ENCODE measurements around the gene RERE.

DNA sequence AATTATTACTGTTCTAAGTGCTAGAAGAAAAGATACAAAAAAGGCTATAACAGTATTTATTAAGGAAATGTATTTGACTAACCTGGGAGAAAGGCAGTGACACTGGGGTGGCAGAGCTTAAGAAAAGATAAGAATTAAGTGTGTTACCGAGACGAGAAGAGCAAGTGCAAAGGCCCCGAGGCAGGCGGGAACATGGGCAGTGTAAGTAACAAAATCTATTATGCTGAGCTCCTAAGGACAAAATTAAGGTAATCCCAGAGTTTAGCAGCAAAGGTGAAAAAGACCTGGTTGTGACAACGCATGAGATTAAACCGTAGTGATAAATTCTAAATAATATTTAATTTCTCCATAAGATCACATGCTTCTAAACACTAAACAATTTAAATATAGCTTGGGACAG is 167.6 kb downstream of the RERE start:
- TF ChIP-seq, protein P1, sequence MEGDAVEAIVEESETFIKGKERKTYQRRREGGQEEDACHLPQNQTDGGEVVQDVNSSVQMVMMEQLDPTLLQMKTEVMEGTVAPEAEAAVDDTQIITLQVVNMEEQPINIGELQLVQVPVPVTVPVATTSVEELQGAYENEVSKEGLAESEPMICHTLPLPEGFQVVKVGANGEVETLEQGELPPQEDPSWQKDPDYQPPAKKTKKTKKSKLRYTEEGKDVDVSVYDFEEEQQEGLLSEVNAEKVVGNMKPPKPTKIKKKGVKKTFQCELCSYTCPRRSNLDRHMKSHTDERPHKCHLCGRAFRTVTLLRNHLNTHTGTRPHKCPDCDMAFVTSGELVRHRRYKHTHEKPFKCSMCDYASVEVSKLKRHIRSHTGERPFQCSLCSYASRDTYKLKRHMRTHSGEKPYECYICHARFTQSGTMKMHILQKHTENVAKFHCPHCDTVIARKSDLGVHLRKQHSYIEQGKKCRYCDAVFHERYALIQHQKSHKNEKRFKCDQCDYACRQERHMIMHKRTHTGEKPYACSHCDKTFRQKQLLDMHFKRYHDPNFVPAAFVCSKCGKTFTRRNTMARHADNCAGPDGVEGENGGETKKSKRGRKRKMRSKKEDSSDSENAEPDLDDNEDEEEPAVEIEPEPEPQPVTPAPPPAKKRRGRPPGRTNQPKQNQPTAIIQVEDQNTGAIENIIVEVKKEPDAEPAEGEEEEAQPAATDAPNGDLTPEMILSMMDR (conservative IDR thresholded peaks at IDR 0.05), result no peak
- no peak for TF ChIP-seq ZFX (IDR thresholded peaks at IDR 0.05)

Data from C4-2B (cell line).